GM12891 (cell line): ENCODE measurements around the gene OR6N2. TPM values are rescaled to one million over a fixed set of nuclear protein-coding genes. Genes with fewer than 3 reads are reported as not detected.

Source experiments
- DNase-seq: peaks from one replicate; pipeline ENCODE4 v3.0.0; 2011; ENCODE audit warnings: low spot score; ENCODE audit not compliant: insufficient read length
- FAIRE-seq: peaks from 2 replicates; lab custom pipeline; 2011; peaks lifted over from hg19 to GRCh38; lab: Jason Lieb, UNC
- PAX5 ChIP-seq: IDR thresholded peaks from 2 replicates; pipeline ENCODE4 v1.6.1; 2011; ENCODE audit warnings: low read length, moderate library complexity, mild to moderate bottlenecking; ENCODE audit not compliant: insufficient read depth, severe bottlenecking
- POLR2A ChIP-seq: IDR thresholded peaks from 2 replicates; pipeline ENCODE4 v1.6.1; 2011; ENCODE audit warnings: low read depth, low read length, control low read depth
- POLR2AphosphoS5 ChIP-seq: IDR thresholded peaks from 2 replicates; pipeline ENCODE4 v1.6.1; 2011; ENCODE audit warnings: low read depth, low read length, control low read depth
- POU2F2 ChIP-seq: IDR thresholded peaks from 2 replicates; pipeline ENCODE4 v1.6.1; 2011; ENCODE audit warnings: low read depth, mild to moderate bottlenecking, control low read depth, low read length, moderate library complexity
- SPI1 ChIP-seq: IDR thresholded peaks from 2 replicates; pipeline ENCODE4 v1.6.1; 2011; ENCODE audit warnings: low read depth, low read length, control low read depth
- TAF1 ChIP-seq: IDR thresholded peaks from 2 replicates; pipeline ENCODE4 v1.6.1; 2011; ENCODE audit warnings: low read depth, low read length, control low read depth
- polyA plus RNA-seq: library from polyadenylated mRNA; unstranded; fragments of >200 nt; gene quantifications from one replicate; pipeline ENCODE4 v1.2.1, GENCODE V29; 2012; ENCODE audit warnings: low read depth, missing spikeins, inconsistent platforms; ENCODE audit not compliant: missing spikeins

The OR6N2 gene, protein sequence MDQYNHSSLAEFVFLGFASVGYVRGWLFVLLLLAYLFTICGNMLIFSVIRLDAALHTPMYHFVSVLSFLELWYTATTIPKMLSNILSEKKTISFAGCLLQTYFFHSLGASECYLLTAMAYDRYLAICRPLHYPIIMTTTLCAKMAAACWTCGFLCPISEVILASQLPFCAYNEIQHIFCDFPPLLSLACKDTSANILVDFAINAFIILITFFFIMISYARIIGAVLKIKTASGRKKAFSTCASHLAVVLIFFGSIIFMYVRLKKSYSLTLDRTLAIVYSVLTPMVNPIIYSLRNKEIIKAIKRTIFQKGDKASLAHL
- not detected for polyA plus RNA-seq

GRCh38 chr1:158781104-158781503, at the start of gene OR6N2:
TSS of gene OR6N2 (minus strand) at chr1:158781204. CDS start at chr1:158777635, 3,569 bp downstream.
- TF ChIP-seq POLR2AphosphoS5 (no peak), POLR2A (no peak), POU2F2 (no peak), PAX5 (no peak), TAF1 (no peak), SPI1 (no peak)
- no peak for FAIRE-seq
- DNase-seq, result no peak

DNA sequence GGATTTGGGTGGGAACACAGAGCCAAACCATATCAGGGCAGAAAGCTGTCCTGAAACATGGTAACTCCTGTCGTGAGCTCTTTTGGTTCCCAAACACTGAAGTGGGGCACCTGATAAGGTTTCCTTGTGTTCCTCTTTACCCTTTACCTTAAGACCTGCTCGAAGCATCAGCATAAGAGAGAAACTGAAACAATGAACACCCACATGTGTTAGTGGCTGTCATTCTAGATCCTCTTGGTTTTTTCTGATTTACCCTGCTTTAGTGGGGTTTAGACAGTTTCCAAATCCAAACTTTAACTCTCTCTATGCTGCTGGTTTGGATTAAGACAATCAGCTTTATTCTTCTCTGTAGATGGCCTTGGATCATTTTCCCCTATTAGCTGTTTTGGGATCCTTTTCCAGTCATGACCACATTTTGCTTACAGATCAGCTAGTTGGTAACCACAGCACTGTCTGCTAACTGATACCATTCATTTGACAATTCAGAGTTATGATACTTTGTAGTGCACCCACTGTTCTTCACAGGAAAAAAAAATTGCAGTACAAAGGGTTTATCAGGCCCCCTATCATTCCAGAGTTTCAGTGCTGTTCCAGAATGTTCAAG, 49.2 kb upstream of the OR6N2 start:
- DNase-seq (no peak), FAIRE-seq (peak; percentile 84)
- TF ChIP-seq POLR2AphosphoS5, result no peak
- TF ChIP-seq POLR2A, result no peak
- TF ChIP-seq POU2F2, result no peak
- TF ChIP-seq TAF1, result no peak
- peak; percentile 50 for TF ChIP-seq SPI1
- TF ChIP-seq PAX5, result no peak

- FAIRE-seq, result no peak
Observed at GRCh38 chr1:158821723-158822122, 40.7 kb upstream of the OR6N2 start.

GRCh38 chr1:158819461-158820443, 38.7 kb upstream of the OR6N2 start:
- TF ChIP-seq TAF1 (no peak), POLR2A (no peak), POU2F2 (no peak), SPI1 (no peak), POLR2AphosphoS5 (no peak), PAX5 (no peak)
- FAIRE-seq, result peak; percentile 56
- DNase-seq, result no peak

More at GRCh38 chr1:158821723-158822122, 40.7 kb upstream of the OR6N2 start:
- TF ChIP-seq TAF1 (no peak), POLR2A (no peak), SPI1 (no peak), PAX5 (no peak)
- no peak for DNase-seq

GRCh38 chr1:158818975-158819431, 38.0 kb upstream of the OR6N2 start:
- DNase-seq (no peak), FAIRE-seq (no peak)
- TF ChIP-seq SPI1, result no peak
- no peak for TF ChIP-seq POU2F2
- TF ChIP-seq POLR2AphosphoS5, result no peak
- TF ChIP-seq PAX5, result no peak
- no peak for TF ChIP-seq TAF1
- no peak for TF ChIP-seq POLR2A

GRCh38 chr1:158818560-158818959, 37.6 kb upstream of the OR6N2 start:
- DNase-seq (no peak), FAIRE-seq (peak; percentile 56)
- TF ChIP-seq TAF1, result no peak
- no peak for TF ChIP-seq POLR2AphosphoS5
- TF ChIP-seq SPI1, result no peak
- no peak for TF ChIP-seq POLR2A
- TF ChIP-seq PAX5, result no peak
- TF ChIP-seq POU2F2, result no peak

DNA sequence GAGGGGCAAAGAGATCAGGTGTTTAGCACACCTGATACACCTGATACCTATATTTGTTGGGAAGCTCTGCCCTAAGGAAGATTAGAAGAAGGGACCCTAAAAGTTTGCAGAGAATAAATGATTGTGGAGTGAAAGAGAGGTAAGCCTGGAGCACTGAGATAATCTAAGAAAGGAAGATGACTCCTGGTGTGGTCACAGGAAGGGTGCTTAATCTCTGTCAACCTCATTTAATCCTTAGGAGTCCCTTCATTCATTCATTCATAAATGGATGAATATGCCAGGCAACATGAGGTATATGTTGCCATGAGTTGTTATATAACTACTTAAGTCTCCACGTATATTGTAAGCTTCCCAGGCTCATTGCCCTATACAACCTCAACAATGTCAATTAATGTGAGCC, 34.0 kb upstream of the OR6N2 start:
- no peak for DNase-seq
- TF ChIP-seq TAF1 (no peak), SPI1 (no peak), POU2F2 (no peak), POLR2A (no peak), POLR2AphosphoS5 (no peak), PAX5 (no peak)
- FAIRE-seq, result no peak

- FAIRE-seq (no peak), DNase-seq (no peak)
- TF ChIP-seq PAX5 (no peak), POLR2A (no peak), POU2F2 (no peak), SPI1 (no peak), POLR2AphosphoS5 (no peak), TAF1 (no peak)
Observed at GRCh38 chr1:158813164-158813563, 32.2 kb upstream of the OR6N2 start.

GRCh38 chr1:158812336-158812735, 31.3 kb upstream of the OR6N2 start:
- FAIRE-seq, result no peak
- no peak for TF ChIP-seq PAX5
- no peak for TF ChIP-seq TAF1
- TF ChIP-seq POLR2AphosphoS5, result no peak
- no peak for TF ChIP-seq SPI1
- no peak for TF ChIP-seq POLR2A
- no peak for TF ChIP-seq POU2F2
- DNase-seq, result no peak
